ENCODE results near the gene LYRM4. TPM values are rescaled to one million over a fixed set of nuclear protein-coding genes. Genes with fewer than 3 reads are reported as not detected.

Gene LYRM4
- total RNA-seq, 4 donors from 2014 or later = 21.4 to 47.8 (median 26.2) TPM

- TF ChIP-seq CTCF (IDR thresholded peaks at IDR 0.05) = no peak
- no peak for DNase-seq (ENCODE audit: low spot score)
- ATAC-seq (ENCODE audit: low FRiP score) = no peak
These were observed 29.8 kb upstream of the LYRM4 start for GRCh38 chr6:5290500-5290899.

- ATAC-seq (ENCODE audit: low FRiP score) = no peak
- DNase-seq (ENCODE audit: low spot score) = no peak
- TF ChIP-seq CTCF (IDR thresholded peaks at IDR 0.05) = no peak
These were observed 29.3 kb upstream of the LYRM4 start for GRCh38 chr6:5290097-5290496.

- DNase-seq (ENCODE audit: low spot score) (no peak), ATAC-seq (ENCODE audit: low FRiP score) (no peak)
- TF ChIP-seq CTCF (IDR thresholded peaks at IDR 0.05) = no peak
These were observed 27.2 kb upstream of the LYRM4 start for GRCh38 chr6:5287966-5288297.

GRCh38 chr6:5287205-5287965 lies 26.6 kb upstream of the LYRM4 start:
- ATAC-seq (ENCODE audit: low FRiP score) = no peak
- no peak for DNase-seq (ENCODE audit: low spot score)
- TF ChIP-seq CTCF (IDR thresholded peaks at IDR 0.05) = no peak

- no peak for TF ChIP-seq CTCF (IDR thresholded peaks at IDR 0.05)
- no peak for DNase-seq (ENCODE audit: low spot score)
- ATAC-seq (ENCODE audit: low FRiP score) = no peak
These were observed 26.0 kb upstream of the LYRM4 start for GRCh38 chr6:5286780-5287179.

- TF ChIP-seq CTCF (IDR thresholded peaks at IDR 0.05) = no peak
- DNase-seq (ENCODE audit: low spot score) = no peak
- no peak for ATAC-seq (ENCODE audit: low FRiP score)
These were observed 24.8 kb upstream of the LYRM4 start for GRCh38 chr6:5285526-5285925.

GRCh38 chr6:5285081-5285480 lies 24.3 kb upstream of the LYRM4 start:
- TF ChIP-seq CTCF (IDR thresholded peaks at IDR 0.05) = no peak
- no peak for DNase-seq (ENCODE audit: low spot score)
- ATAC-seq (ENCODE audit: low FRiP score) = no peak

Measured in omental fat pad (tissue), 4 donors.